Osteoblast (primary cell): Measurements from ENCODE around the gene TRRAP. TPM values are rescaled to one million over a fixed set of nuclear protein-coding genes. Genes with fewer than 3 reads are reported as not detected.
"Not testable (repeated sequence)": the region's sequence is repeated elsewhere in the genome, so short reads cannot be mapped to it uniquely, and the experiment has no call there.

Source experiments
- DNase-seq: peaks from one replicate; pipeline ENCODE4 v3.0.0; 2011; ENCODE audit warnings: low spot score, mixed read lengths; ENCODE audit not compliant: insufficient read length; ENCODE audit errors: missing footprints
- H2AFZ ChIP-seq: 2 replicates; pipeline ENCODE4 v1.6.0; 2011; ENCODE audit warnings: mild to moderate bottlenecking, low read length
- H3K27ac ChIP-seq: 2 replicates; pipeline ENCODE4 v1.5.1; 2011; ENCODE audit warnings: mild to moderate bottlenecking, low read depth, low read length, moderate library complexity
- H3K27me3 ChIP-seq: 2 replicates; pipeline ENCODE4 v1.6.0; 2012; ENCODE audit warnings: mild to moderate bottlenecking, control low read depth, inconsistent platforms, low read length, moderate library complexity; ENCODE audit not compliant: insufficient read depth
- H3K36me3 ChIP-seq: 2 replicates; pipeline ENCODE4 v1.5.1; 2011; ENCODE audit warnings: mild to moderate bottlenecking, low read length, control low read depth, moderate library complexity; ENCODE audit not compliant: insufficient read depth
- H3K4me1 ChIP-seq: 2 replicates; pipeline ENCODE4 v1.5.1; 2011; ENCODE audit warnings: mild to moderate bottlenecking, low read length, control low read depth, moderate library complexity; ENCODE audit not compliant: insufficient read depth
- H3K4me2 ChIP-seq: 2 replicates; pipeline ENCODE4 v1.6.0; 2011; ENCODE audit warnings: mild to moderate bottlenecking, low read length; ENCODE audit not compliant: insufficient read depth
- H3K4me3 ChIP-seq: fragments of 200-600 bp; sonication (generic); 3 replicates; pipeline ENCODE4 v1.5.1; 2012; ENCODE audit warnings: mild to moderate bottlenecking, low read length, inconsistent platforms; ENCODE audit not compliant: insufficient read depth
- H3K79me2 ChIP-seq: 2 replicates; pipeline ENCODE4 v1.6.0; 2012; ENCODE audit warnings: mild to moderate bottlenecking, low read length, control low read depth, inconsistent platforms; ENCODE audit not compliant: insufficient read depth
- H3K9me3 ChIP-seq: 2 replicates; pipeline ENCODE4 v1.5.1; 2011; ENCODE audit warnings: low read depth, low read length, control low read depth
- H4K20me1 ChIP-seq: 2 replicates; pipeline ENCODE4 v1.6.0; 2012; ENCODE audit warnings: mild to moderate bottlenecking, low read length, control low read depth; ENCODE audit not compliant: insufficient read depth
- CTCF ChIP-seq: IDR thresholded peaks from 2 replicates; pipeline ENCODE4 v1.5.1; 2011; ENCODE audit warnings: mild to moderate bottlenecking, low read depth, low read length, moderate library complexity; ENCODE audit errors: extremely low read depth
- total RNA-seq: library from RNA; depleted of rRNA; stranded (reverse); fragments of >200 nt; gene quantifications from 2 replicates; pipeline ENCODE4 v1.2.3, GENCODE V29; 2012

TRRAP gene
- total RNA-seq, 1 donor: 17.7 TPM

- no peak for TF ChIP-seq CTCF
- H3K4me1 ChIP-seq: peaks cover 16% of the 10 kb centered on the region
- peak overlapping the region; percentile 7 for H3K27ac ChIP-seq
- no peak overlapping the region for H3K4me3 ChIP-seq
- H3K27me3 ChIP-seq: no peaks in the 10 kb centered on the region
- no peak overlapping the region for H2AFZ ChIP-seq
- no peaks in the 10 kb centered on the region for H3K9me3 ChIP-seq
- H4K20me1 ChIP-seq: peaks cover 9% of the 10 kb centered on the region
- no peak overlapping the region for H3K4me2 ChIP-seq
- peaks cover 16% of the 10 kb centered on the region for H3K79me2 ChIP-seq
- DNase-seq: no peak
- peaks cover 56% of the 10 kb centered on the region for H3K36me3 ChIP-seq
Observed at GRCh38 chr7:99042957-99043356, 164.6 kb downstream of the TRRAP start.

- Histone ChIP-seq H3K36me3 (peaks cover 58% of the 10 kb centered on the region), H4K20me1 (peaks cover 11% of the 10 kb centered on the region), H3K4me1 (peaks cover 16% of the 10 kb centered on the region)
- DNase-seq, H3K4me2 ChIP-seq, H2AFZ ChIP-seq, H3K79me2 ChIP-seq, H3K27me3 ChIP-seq, H3K4me3 ChIP-seq, H3K9me3 ChIP-seq, H3K27ac ChIP-seq: not testable (repeated sequence)
Observed at GRCh38 chr7:99044858-99045257, 166.5 kb downstream of the TRRAP start.

GRCh38 chr7:99046262-99046661, 167.9 kb downstream of the TRRAP start:
- not testable (repeated sequence) for H3K27me3 ChIP-seq, H3K9me3 ChIP-seq, H3K4me3 ChIP-seq, H4K20me1 ChIP-seq, H3K27ac ChIP-seq, H3K79me2 ChIP-seq, DNase-seq, H2AFZ ChIP-seq, H3K4me1 ChIP-seq, H3K4me2 ChIP-seq
- peaks cover 65% of the 10 kb centered on the region for H3K36me3 ChIP-seq

- Histone ChIP-seq H3K27me3 (no peaks in the 10 kb centered on the region), H3K36me3 (peaks cover 65% of the 10 kb centered on the region), H3K4me3 (no peak overlapping the region), H3K79me2 (peaks cover 6% of the 10 kb centered on the region), H3K4me1 (peaks cover 5% of the 10 kb centered on the region), H3K4me2 (no peak overlapping the region), H3K27ac (no peak overlapping the region), H3K9me3 (no peaks in the 10 kb centered on the region), H4K20me1 (peaks cover 2% of the 10 kb centered on the region), H2AFZ (no peak overlapping the region)
- no peak for DNase-seq
- TF ChIP-seq CTCF: no peak
Observed at GRCh38 chr7:99046722-99047121, 168.4 kb downstream of the TRRAP start.

GRCh38 chr7:99047526-99048077, 169.3 kb downstream of the TRRAP start:
- no peak overlapping the region for H3K27ac ChIP-seq
- H3K4me2 ChIP-seq: no peak overlapping the region
- H4K20me1 ChIP-seq: peaks cover 2% of the 10 kb centered on the region
- H3K79me2 ChIP-seq: peaks cover 5% of the 10 kb centered on the region
- no peaks in the 10 kb centered on the region for H3K27me3 ChIP-seq
- H3K4me3 ChIP-seq: no peak overlapping the region
- no peaks in the 10 kb centered on the region for H3K9me3 ChIP-seq
- H3K36me3 ChIP-seq: peaks cover 71% of the 10 kb centered on the region
- H2AFZ ChIP-seq: no peak overlapping the region
- no peak for TF ChIP-seq CTCF
- peaks cover 5% of the 10 kb centered on the region for H3K4me1 ChIP-seq
- DNase-seq: no peak
